ENCODE results near the gene CYP1A1.

Gene CYP1A1, protein sequence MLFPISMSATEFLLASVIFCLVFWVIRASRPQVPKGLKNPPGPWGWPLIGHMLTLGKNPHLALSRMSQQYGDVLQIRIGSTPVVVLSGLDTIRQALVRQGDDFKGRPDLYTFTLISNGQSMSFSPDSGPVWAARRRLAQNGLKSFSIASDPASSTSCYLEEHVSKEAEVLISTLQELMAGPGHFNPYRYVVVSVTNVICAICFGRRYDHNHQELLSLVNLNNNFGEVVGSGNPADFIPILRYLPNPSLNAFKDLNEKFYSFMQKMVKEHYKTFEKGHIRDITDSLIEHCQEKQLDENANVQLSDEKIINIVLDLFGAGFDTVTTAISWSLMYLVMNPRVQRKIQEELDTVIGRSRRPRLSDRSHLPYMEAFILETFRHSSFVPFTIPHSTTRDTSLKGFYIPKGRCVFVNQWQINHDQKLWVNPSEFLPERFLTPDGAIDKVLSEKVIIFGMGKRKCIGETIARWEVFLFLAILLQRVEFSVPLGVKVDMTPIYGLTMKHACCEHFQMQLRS

DNA sequence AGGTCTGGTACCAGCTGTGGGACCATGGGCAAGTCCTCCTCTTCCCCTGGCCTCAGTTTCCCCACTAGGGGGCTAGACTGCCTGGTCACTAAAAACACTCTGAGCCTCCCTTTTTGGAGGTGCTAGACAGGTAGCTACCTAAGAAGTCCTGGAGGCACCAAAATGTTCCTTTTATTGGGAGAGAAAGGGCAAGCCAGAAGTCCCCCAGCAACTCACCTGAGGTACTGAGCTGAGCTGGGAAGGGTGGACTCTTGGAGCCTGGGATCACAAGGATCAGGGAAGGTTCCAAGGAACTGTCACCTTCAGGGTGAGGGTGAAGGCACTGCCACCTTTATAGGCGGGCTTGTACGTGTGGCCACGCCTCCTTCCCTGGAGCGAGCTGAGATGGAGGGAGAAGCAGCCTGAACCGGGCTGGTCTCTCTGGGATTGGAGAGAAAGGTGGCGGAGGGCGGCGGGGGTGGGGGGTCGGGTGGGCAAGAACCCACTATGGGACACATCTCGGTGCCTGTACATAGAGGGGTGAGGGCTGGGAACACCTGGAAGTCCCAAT, at the start of gene CYP1A1:
CYP1A1 (minus strand) TSS at position 304 of the 550 bp plus-strand sequence. CDS start 2,431 bp downstream, outside the sequence.
- Histone ChIP-seq H3K36me3 (replicated peaks) (no peaks in the 10 kb centered on the region), H3K27ac (no peak within 1 kb of the TSS), H3K4me3 (ENCODE audit: low read depth, low read length) (peak within 1 kb of the TSS; percentile 47), H3K27me3 (replicated peaks) (peaks cover 6% of the 10 kb centered on the region)
- in situ Hi-C loops (cut with HindIII; ENCODE audit: low pct_ligation_motif_present, low sequenced_read_pairs), result no loop called here
- TF ChIP-seq, protein P1, sequence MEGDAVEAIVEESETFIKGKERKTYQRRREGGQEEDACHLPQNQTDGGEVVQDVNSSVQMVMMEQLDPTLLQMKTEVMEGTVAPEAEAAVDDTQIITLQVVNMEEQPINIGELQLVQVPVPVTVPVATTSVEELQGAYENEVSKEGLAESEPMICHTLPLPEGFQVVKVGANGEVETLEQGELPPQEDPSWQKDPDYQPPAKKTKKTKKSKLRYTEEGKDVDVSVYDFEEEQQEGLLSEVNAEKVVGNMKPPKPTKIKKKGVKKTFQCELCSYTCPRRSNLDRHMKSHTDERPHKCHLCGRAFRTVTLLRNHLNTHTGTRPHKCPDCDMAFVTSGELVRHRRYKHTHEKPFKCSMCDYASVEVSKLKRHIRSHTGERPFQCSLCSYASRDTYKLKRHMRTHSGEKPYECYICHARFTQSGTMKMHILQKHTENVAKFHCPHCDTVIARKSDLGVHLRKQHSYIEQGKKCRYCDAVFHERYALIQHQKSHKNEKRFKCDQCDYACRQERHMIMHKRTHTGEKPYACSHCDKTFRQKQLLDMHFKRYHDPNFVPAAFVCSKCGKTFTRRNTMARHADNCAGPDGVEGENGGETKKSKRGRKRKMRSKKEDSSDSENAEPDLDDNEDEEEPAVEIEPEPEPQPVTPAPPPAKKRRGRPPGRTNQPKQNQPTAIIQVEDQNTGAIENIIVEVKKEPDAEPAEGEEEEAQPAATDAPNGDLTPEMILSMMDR (IDR thresholded peaks at IDR 0.05; ENCODE audit: low read depth, low read length, missing control alignments), result no peak
- DNase-seq, result no peak

DNA sequence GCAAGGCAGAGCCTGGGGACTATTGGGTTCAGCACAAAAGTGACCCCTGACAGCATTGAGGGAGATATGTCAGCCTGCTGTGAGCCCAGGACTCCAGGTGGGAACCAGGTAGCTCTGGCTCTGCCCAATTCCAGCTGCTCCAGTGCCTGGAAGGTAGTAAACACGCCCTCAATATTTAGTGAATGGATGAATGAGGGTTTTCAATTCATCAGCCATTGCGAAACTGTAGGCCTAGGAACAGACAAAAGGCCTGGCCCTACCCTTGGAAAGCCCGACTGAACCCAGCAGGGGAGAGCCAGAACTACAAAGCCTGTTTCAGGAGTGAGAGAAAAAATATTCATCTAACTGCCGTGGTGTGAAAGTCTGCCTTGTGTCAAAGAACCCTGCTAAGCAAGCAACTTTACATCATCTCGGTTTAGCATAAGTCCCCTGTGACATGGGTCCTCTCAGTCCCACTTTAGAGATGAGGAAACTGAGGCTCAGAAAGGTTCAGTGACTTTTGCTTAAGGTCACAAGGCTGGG, 48.5 kb upstream of the CYP1A1 start:
- in situ Hi-C loops (cut with HindIII; ENCODE audit: low pct_ligation_motif_present, low sequenced_read_pairs), result loop anchor here (25.0 kb wide), 1 partner anchor 411 kb away; the partner anchor contains the start of gene CYP11A1
- H3K4me3 ChIP-seq (ENCODE audit: low read depth, low read length), result no peak overlapping the region

DNA sequence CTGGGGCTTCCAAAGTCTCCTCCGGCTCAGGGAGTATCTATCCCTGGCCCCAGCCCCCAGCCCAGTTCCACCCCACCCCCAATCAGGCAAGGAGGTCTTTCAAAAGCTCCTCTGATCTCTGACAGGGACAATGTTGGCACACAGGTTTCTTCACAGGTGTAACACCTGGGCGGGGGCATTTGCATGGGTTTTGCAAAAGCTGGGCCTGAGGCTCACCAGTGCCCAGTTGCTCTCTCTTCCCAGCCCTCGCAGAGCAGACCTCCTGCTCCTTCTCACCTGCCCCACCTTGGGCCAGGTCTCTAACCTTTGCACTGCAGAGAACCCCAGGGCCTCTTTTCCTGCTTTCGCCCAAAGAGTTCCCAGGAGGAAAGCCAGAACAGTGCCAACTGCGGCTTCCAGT, 48.0 kb upstream of the CYP1A1 start:
- in situ Hi-C loops (cut with HindIII; ENCODE audit: low pct_ligation_motif_present, low sequenced_read_pairs), result loop anchor here (25.0 kb wide), 1 partner anchor 411 kb away; the partner anchor contains the start of gene CYP11A1
- no peak overlapping the region for H3K27ac ChIP-seq
- DNase-seq, result no peak

More for the DNA sequence above, 48.5 kb upstream of the CYP1A1 start:
- TF ChIP-seq, protein P1 (IDR thresholded peaks at IDR 0.05; ENCODE audit: low read depth, low read length, missing control alignments), result no peak
- Histone ChIP-seq H3K27me3 (replicated peaks) (no peaks in the 10 kb centered on the region), H3K36me3 (replicated peaks) (no peaks in the 10 kb centered on the region), H3K27ac (no peak overlapping the region)
- no peak for DNase-seq

DNA sequence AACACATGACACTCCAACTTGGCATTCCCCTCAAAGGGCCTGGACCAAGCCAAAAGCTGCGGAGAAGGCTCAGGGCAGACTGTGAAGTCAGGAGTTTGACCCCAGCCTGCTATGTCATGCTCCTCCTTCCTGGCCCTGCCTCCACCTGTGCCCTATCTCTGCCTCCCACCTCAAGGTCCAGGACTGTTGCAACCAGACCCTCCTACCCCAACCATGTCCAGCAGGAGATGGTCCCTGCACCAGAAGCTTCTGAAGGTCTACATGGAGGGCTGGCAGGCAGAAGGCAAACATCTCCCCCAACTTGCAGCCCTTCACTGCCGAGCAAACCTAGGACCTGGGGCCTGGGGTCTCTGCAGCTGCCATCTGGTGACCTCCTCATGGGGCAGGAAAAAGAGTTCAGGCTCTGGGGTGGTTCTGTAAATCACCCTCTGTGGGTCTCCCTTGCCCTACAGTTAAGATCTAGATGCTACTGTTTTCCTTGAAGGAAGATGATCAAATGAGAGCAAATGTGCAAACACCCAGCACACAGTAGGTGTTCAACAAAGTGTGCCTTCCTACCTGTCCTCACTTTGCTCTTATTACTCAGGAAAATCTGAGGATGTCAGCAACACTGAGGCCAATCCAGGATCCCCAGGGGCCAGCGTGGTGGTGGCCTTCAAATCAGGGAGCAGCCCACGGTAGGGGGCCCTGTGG, 45.0 kb upstream of the CYP1A1 start:
- H3K36me3 ChIP-seq (replicated peaks), result no peaks in the 10 kb centered on the region
- no peak overlapping the region for H3K4me3 ChIP-seq (ENCODE audit: low read depth, low read length)
- H3K27ac ChIP-seq, result no peak overlapping the region
- TF ChIP-seq, protein P1 (IDR thresholded peaks at IDR 0.05; ENCODE audit: low read depth, low read length, missing control alignments), result no peak
- in situ Hi-C loops (cut with HindIII; ENCODE audit: low pct_ligation_motif_present, low sequenced_read_pairs), result loop anchor here (25.0 kb wide), 1 partner anchor 408 kb away; the partner anchor contains the start of gene CYP11A1
- DNase-seq, result no peak
- H3K27me3 ChIP-seq (replicated peaks), result no peaks in the 10 kb centered on the region

More for the DNA sequence above, 48.0 kb upstream of the CYP1A1 start:
- H3K27me3 ChIP-seq (replicated peaks), result no peaks in the 10 kb centered on the region
- no peaks in the 10 kb centered on the region for H3K36me3 ChIP-seq (replicated peaks)
- TF ChIP-seq, protein P1 (IDR thresholded peaks at IDR 0.05; ENCODE audit: low read depth, low read length, missing control alignments), result no peak
- no peak overlapping the region for H3K4me3 ChIP-seq (ENCODE audit: low read depth, low read length)

DNA sequence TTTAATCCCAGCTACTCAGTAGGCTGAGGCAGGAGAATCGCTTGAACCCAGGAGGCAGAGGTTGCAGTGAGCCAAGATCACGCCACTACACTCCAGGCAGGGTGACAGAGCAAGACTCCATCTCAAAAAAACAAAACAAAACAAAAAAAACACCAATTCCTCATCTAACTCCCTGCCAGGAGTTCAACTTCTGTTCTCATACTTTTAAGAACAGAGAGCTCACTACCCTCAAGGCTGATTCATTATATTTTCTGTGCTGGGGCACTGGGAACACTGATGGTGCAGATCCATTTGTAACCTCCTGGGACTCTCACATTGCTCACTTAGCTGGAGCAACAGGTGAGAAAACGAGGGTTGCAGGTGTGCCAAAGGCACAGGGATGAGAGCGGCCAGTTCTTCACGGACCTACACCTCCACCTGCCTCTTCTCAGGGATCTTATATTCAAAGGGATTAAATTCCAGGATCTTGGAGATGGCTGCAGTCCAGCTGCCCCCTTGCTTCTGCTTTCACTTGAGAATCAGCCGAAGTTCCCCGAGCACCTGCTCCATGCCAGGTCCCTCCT, 44.2 kb upstream of the CYP1A1 start:
- Histone ChIP-seq H3K27ac (no peak overlapping the region), H3K36me3 (replicated peaks) (no peaks in the 10 kb centered on the region), H3K27me3 (replicated peaks) (no peaks in the 10 kb centered on the region), H3K4me3 (ENCODE audit: low read depth, low read length) (no peak overlapping the region)
- TF ChIP-seq, protein P1 (IDR thresholded peaks at IDR 0.05; ENCODE audit: low read depth, low read length, missing control alignments), result no peak
- in situ Hi-C loops (cut with HindIII; ENCODE audit: low pct_ligation_motif_present, low sequenced_read_pairs), result loop anchor here (5.0 to 25.0 kb wide), 2 partner anchors 137 to 407 kb away; partner anchors contain the start of gene CYP11A1
- no peak for DNase-seq
